ENCODE results near the gene BCCIP. TPM values are rescaled to one million over a fixed set of nuclear protein-coding genes. Genes with fewer than 3 reads are reported as not detected.

The BCCIP gene
- total and polyA plus RNA-seq, 2 donors from 2014 or later = 46.2 to 71.3 TPM

DNA sequence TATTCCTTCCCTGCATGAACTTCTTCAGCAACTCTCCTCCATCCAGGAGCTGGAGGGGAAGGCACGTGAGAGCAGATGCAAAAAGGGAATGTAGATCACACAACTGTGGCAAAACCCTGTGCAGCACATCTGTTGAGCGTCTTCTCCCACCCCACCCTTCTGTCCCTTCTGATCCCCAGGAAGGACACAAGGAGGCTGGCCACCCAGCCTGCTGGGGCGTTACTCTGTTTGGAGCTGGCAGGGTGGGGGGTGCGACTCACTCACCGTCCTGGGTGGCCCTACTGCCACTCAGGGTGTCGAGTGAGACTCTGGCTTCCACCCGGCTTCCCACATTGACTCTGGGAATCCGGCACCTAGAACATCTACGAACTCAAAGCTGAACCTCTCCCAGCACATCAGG, 37.6 kb upstream of the BCCIP start:
- no peak for DNase-seq
- H3K27ac ChIP-seq (ENCODE audit: low read depth in 2 of 2, low read length in 2 of 2) = no peak overlapping the region
- H3K4me1 ChIP-seq (ENCODE audit: control insufficient read depth in 2 of 3, insufficient read depth in 2 of 3, low read depth in 1 of 3, low read length in 3 of 3) = peaks cover 0 to 5% (median 4%) of the 10 kb centered on the region in 3 donors
- no peak overlapping the region for H3K9ac ChIP-seq (ENCODE audit: low read length in 3 of 3)
- intact Hi-C loops (cut with DNase I) = no loop called here
- H3K36me3 ChIP-seq (ENCODE audit: control insufficient read depth in 2 of 3, insufficient read depth in 3 of 3, low read length in 3 of 3) = no peaks in the 10 kb centered on the region
- TF ChIP-seq, protein P1, sequence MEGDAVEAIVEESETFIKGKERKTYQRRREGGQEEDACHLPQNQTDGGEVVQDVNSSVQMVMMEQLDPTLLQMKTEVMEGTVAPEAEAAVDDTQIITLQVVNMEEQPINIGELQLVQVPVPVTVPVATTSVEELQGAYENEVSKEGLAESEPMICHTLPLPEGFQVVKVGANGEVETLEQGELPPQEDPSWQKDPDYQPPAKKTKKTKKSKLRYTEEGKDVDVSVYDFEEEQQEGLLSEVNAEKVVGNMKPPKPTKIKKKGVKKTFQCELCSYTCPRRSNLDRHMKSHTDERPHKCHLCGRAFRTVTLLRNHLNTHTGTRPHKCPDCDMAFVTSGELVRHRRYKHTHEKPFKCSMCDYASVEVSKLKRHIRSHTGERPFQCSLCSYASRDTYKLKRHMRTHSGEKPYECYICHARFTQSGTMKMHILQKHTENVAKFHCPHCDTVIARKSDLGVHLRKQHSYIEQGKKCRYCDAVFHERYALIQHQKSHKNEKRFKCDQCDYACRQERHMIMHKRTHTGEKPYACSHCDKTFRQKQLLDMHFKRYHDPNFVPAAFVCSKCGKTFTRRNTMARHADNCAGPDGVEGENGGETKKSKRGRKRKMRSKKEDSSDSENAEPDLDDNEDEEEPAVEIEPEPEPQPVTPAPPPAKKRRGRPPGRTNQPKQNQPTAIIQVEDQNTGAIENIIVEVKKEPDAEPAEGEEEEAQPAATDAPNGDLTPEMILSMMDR (IDR thresholded peaks at IDR 0.05; ENCODE audit: borderline replicate concordance, extremely low read depth, insufficient read depth) = no peak
- no peaks in the 10 kb centered on the region for H3K27me3 ChIP-seq (ENCODE audit: control insufficient read depth, insufficient read depth, low read length)
- H3K4me3 ChIP-seq (ENCODE audit: low read length in 3 of 3) = no peak overlapping the region
- H3K9me3 ChIP-seq (ENCODE audit: control insufficient read depth in 2 of 3, insufficient read depth in 1 of 3, low read length in 3 of 3) = no peaks in the 10 kb centered on the region
- no peak for FAIRE-seq

DNA sequence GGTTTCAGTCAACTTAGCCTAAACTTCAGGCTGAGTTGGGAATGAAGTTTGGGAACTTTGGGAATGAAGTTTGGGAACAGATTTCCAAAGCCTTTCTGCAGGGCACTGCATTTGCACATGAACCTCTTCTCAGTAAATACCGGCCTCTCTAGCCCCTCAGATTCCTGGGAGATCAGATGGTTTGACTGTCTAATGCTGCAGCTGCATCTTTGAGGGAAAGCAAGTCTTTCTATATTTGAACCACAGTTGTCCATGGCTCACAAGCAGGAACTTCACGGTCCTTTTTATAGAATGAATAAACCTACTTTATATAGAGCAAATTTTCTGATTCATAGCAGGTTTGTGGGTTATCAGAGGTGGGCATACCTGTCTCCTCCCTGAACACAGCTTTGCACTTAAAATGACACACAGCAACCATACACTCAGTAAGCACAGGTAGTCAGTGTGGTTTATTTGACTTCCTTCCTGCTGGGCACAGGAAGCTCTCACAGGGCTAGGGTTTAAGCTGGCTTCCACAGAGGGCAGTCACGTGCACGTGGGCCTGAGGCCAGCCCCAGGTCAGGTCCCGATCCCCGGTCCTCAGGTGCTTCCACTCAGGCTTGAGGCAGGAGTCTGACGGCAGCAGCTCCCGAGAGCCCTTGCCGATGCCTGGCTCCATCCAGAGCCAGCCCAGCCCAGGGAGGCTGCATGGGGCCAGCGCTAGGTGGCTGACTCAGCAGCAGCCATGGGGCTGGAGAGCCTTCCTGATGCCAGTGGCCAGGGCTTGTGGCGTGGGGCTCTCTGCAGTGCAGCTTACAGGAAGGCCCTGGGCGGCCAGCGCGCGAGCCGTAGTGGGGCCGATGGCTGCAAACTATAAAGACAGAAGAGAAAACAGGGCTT, 35.0 kb upstream of the BCCIP start:
- Histone ChIP-seq H3K9ac (ENCODE audit: low read length in 3 of 3) (no peak overlapping the region), H3K27ac (ENCODE audit: low read depth in 2 of 2, low read length in 2 of 2) (no peak overlapping the region), H3K4me3 (ENCODE audit: low read length in 3 of 3) (no peak overlapping the region), H3K27me3 (ENCODE audit: control insufficient read depth, insufficient read depth, low read length) (no peaks in the 10 kb centered on the region), H3K36me3 (ENCODE audit: control insufficient read depth in 2 of 3, insufficient read depth in 3 of 3, low read length in 3 of 3) (peaks cover 0 to 7% (median 0%) of the 10 kb centered on the region in 3 donors), H3K9me3 (ENCODE audit: control insufficient read depth in 2 of 3, insufficient read depth in 1 of 3, low read length in 3 of 3) (no peaks in the 10 kb centered on the region), H3K4me1 (ENCODE audit: control insufficient read depth in 2 of 3, insufficient read depth in 2 of 3, low read depth in 1 of 3, low read length in 3 of 3) (peaks cover 0 to 5% (median 4%) of the 10 kb centered on the region in 3 donors)
- FAIRE-seq (no peak), DNase-seq (no peak)
- intact Hi-C loops (cut with DNase I) = no loop called here
- TF ChIP-seq, protein P1 (IDR thresholded peaks at IDR 0.05; ENCODE audit: borderline replicate concordance, extremely low read depth, insufficient read depth) = no peak

DNA sequence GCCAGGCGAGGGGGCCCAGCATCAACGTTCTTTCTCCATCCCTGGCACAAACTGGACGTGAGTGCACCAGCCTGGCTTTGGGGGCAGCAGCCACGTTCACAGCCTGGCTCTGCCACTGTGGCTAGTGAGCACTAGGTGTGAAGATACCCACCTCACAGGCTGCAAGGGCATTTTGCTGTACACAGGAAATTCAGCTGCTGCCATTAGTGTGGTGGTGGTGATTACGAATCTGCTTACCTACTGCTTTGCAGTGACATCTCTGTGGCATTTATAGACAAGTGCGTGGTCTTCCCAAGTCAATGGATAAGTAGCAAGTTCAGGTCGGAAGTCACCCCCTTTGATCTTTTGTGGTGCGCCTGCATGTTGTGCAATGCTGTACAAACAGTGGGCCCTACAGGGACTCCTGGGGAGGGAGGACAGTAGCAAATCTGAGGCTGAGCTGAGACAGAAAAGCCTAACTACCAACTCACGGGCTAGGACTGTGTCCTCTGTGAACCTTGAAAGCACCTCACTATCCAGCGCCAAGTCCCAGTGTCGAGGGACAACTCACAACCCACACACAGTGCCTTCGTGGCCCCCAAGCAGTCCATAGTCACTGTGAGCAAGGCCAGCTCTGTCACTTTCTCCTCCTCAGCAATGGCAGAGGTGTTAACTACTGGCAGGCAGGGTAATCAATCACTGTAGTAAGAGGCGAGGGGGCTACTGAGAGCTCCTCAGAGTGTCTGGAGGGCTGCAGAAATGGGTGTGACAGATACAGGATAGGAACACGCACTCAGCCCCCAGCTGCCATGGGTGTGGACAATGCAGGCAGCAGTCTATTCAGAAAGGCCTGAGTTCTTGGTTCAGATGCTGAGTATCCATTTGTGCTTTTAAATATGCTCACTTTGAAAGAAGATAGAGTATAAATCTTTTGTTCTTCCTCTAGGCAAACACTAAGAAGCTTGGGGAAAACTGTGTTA, 30.7 kb upstream of the BCCIP start:
- TF ChIP-seq, protein P1 (IDR thresholded peaks at IDR 0.05; ENCODE audit: borderline replicate concordance, extremely low read depth, insufficient read depth) = no peak
- intact Hi-C loops (cut with DNase I) = no loop called here
- FAIRE-seq (no peak), DNase-seq (no peak)
- H3K9me3 ChIP-seq (ENCODE audit: control insufficient read depth in 2 of 3, insufficient read depth in 1 of 3, low read length in 3 of 3) = no peaks in the 10 kb centered on the region
- peaks cover 0 to 4% (median under 1%) of the 10 kb centered on the region in 3 donors for H3K4me1 ChIP-seq (ENCODE audit: control insufficient read depth in 2 of 3, insufficient read depth in 2 of 3, low read depth in 1 of 3, low read length in 3 of 3)
- H3K36me3 ChIP-seq (ENCODE audit: control insufficient read depth in 2 of 3, insufficient read depth in 3 of 3, low read length in 3 of 3) = peaks cover 0 to 20% (median 15%) of the 10 kb centered on the region in 3 donors
- H3K9ac ChIP-seq (ENCODE audit: low read length in 3 of 3) = no peak overlapping the region
- H3K27ac ChIP-seq (ENCODE audit: low read depth in 2 of 2, low read length in 2 of 2) = no peak overlapping the region
- H3K4me3 ChIP-seq (ENCODE audit: low read length in 3 of 3) = no peak overlapping the region
- H3K27me3 ChIP-seq (ENCODE audit: control insufficient read depth, insufficient read depth, low read length) = no peaks in the 10 kb centered on the region

All from kidney (tissue), 14 donors.